Measurements from ENCODE around the gene EBNA1BP2. TPM values are rescaled to one million over a fixed set of nuclear protein-coding genes. Genes with fewer than 3 reads are reported as not detected.
A peak's percentile ranks its signal among the peaks of the same experiment; 100 is the strongest.

EBNA1BP2 gene
- total RNA-seq, 1 donor from 2014 or later, result 119 TPM

- no peak for TF ChIP-seq CTCF (IDR thresholded peaks at IDR 0.05; ENCODE audit: insufficient read depth, low read length, poor library complexity, severe bottlenecking)
- Histone ChIP-seq H3K27me3 (ENCODE audit: control insufficient read depth, insufficient read depth, low read length) (no peaks in the 10 kb centered on the region), H3K36me3 (ENCODE audit: control insufficient read depth, insufficient read depth, low read length) (peaks cover 4% of the 10 kb centered on the region), H3K4me3 (ENCODE audit: low read depth, low read length) (no peak overlapping the region)
- no peak for DNase-seq (ENCODE audit: low read depth)
Observed at GRCh38 chr1:43165162-43165561, 6.9 kb downstream of the EBNA1BP2 start.

GRCh38 chr1:43156026-43156425 is 16.1 kb downstream of the EBNA1BP2 start:
- TF ChIP-seq CTCF (IDR thresholded peaks at IDR 0.05; ENCODE audit: insufficient read depth, low read length, poor library complexity, severe bottlenecking), result no peak
- DNase-seq (ENCODE audit: low read depth), result no peak
- Histone ChIP-seq H3K36me3 (ENCODE audit: control insufficient read depth, insufficient read depth, low read length) (no peaks in the 10 kb centered on the region), H3K4me3 (ENCODE audit: low read depth, low read length) (no peak overlapping the region), H3K27me3 (ENCODE audit: control insufficient read depth, insufficient read depth, low read length) (peaks cover 3% of the 10 kb centered on the region)

GRCh38 chr1:43153443-43153842 is 18.6 kb downstream of the EBNA1BP2 start:
- no peaks in the 10 kb centered on the region for H3K36me3 ChIP-seq (ENCODE audit: control insufficient read depth, insufficient read depth, low read length)
- no peak for DNase-seq (ENCODE audit: low read depth)
- no peak for TF ChIP-seq CTCF (IDR thresholded peaks at IDR 0.05; ENCODE audit: insufficient read depth, low read length, poor library complexity, severe bottlenecking)
- no peak overlapping the region for H3K4me3 ChIP-seq (ENCODE audit: low read depth, low read length)
- peaks cover 3% of the 10 kb centered on the region for H3K27me3 ChIP-seq (ENCODE audit: control insufficient read depth, insufficient read depth, low read length)

DNA sequence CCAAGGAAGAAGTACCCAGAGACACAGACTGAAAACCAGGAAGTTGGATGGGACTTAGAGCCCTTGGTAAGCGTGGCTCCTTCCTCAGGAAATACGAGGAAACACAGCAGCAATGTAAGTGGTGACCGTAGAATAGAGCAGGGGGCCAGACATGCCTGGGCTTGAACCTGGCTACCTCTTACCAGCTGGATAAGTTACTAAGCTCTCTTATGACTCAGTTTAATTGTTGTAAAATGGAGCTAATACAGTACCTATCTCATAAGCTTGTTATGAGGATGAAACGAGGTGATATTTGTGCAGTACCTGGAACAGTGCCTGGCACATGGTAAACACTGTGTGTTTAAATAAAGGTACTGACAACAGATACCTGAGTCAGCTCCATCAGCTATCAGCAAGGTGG is 19.2 kb downstream of the EBNA1BP2 start:
- TF ChIP-seq CTCF (IDR thresholded peaks at IDR 0.05; ENCODE audit: insufficient read depth, low read length, poor library complexity, severe bottlenecking), result no peak
- peaks cover 4% of the 10 kb centered on the region for H3K27me3 ChIP-seq (ENCODE audit: control insufficient read depth, insufficient read depth, low read length)
- H3K4me3 ChIP-seq (ENCODE audit: low read depth, low read length), result no peak overlapping the region
- DNase-seq (ENCODE audit: low read depth), result no peak
- H3K36me3 ChIP-seq (ENCODE audit: control insufficient read depth, insufficient read depth, low read length), result no peaks in the 10 kb centered on the region

GRCh38 chr1:43149889-43150288 is 22.2 kb downstream of the EBNA1BP2 start:
- Histone ChIP-seq H3K4me3 (ENCODE audit: low read depth, low read length) (no peak overlapping the region), H3K36me3 (ENCODE audit: control insufficient read depth, insufficient read depth, low read length) (no peaks in the 10 kb centered on the region), H3K27me3 (ENCODE audit: control insufficient read depth, insufficient read depth, low read length) (peaks cover 8% of the 10 kb centered on the region)
- no peak for DNase-seq (ENCODE audit: low read depth)
- TF ChIP-seq CTCF (IDR thresholded peaks at IDR 0.05; ENCODE audit: insufficient read depth, low read length, poor library complexity, severe bottlenecking), result no peak

- peak; percentile 29 for DNase-seq (ENCODE audit: low read depth)
- TF ChIP-seq CTCF (IDR thresholded peaks at IDR 0.05; ENCODE audit: insufficient read depth, low read length, poor library complexity, severe bottlenecking), result no peak
- peaks cover 8% of the 10 kb centered on the region for H3K27me3 ChIP-seq (ENCODE audit: control insufficient read depth, insufficient read depth, low read length)
- peak overlapping the region; percentile 37 for H3K4me3 ChIP-seq (ENCODE audit: low read depth, low read length)
- H3K36me3 ChIP-seq (ENCODE audit: control insufficient read depth, insufficient read depth, low read length), result no peaks in the 10 kb centered on the region
Observed at GRCh38 chr1:43147625-43148327, 24.3 kb downstream of the EBNA1BP2 start.
